OCI-LY1 (cell line): ENCODE measurements around the gene STK32C.

ENCODE experiments used
- H2AFZ ChIP-seq: fragments of 200-600 bp; sonication (generic), shearing (Covaris generic); 2 replicates; pipeline ENCODE4 v1.6.0; 2014; ENCODE audit warnings: antibody characterized with exemption, mild to moderate bottlenecking, low read length
- H3F3A ChIP-seq: fragments of 200-600 bp; sonication (generic), shearing (Covaris generic); 2 replicates; pipeline ENCODE4 v1.6.0; 2014; ENCODE audit warnings: mild to moderate bottlenecking, antibody characterized with exemption, low read length, moderate library complexity; ENCODE audit not compliant: insufficient read depth
- H3K27ac ChIP-seq: fragments of 200-600 bp; sonication (generic); 2 replicates; pipeline ENCODE4 v1.5.1; 2014; ENCODE audit warnings: low read length, mixed run types, mild to moderate bottlenecking, low read depth; ENCODE audit not compliant: poor library complexity, severe bottlenecking
- H3K27me3 ChIP-seq: fragments of 200-600 bp; sonication (generic); 2 replicates; pipeline ENCODE4 v1.6.0; 2014; ENCODE audit warnings: antibody characterized with exemption, mild to moderate bottlenecking, low read length, moderate library complexity; ENCODE audit not compliant: insufficient read depth
- H3K36me3 ChIP-seq: fragments of 200-600 bp; sonication (generic); 2 replicates; pipeline ENCODE4 v1.6.1; 2014; ENCODE audit warnings: mild to moderate bottlenecking, antibody characterized with exemption, low read length, moderate library complexity, mixed read lengths; ENCODE audit not compliant: insufficient read depth
- H3K4me1 ChIP-seq: fragments of 200-600 bp; sonication (generic); 2 replicates; pipeline ENCODE4 v1.5.1; 2014; ENCODE audit warnings: mild to moderate bottlenecking, low read length, moderate library complexity; ENCODE audit not compliant: insufficient read depth, severe bottlenecking
- H3K4me2 ChIP-seq: fragments of 200-600 bp; sonication (generic), shearing (Covaris generic); 2 replicates; pipeline ENCODE4 v1.6.1; 2014; ENCODE audit warnings: low read length
- H3K4me3 ChIP-seq: fragments of 200-600 bp; sonication (generic); 2 replicates; pipeline ENCODE4 v1.5.1; 2014; ENCODE audit warnings: low read length, low read depth, mild to moderate bottlenecking, mixed read lengths; ENCODE audit not compliant: poor library complexity, severe bottlenecking
- H3K79me2 ChIP-seq: fragments of 200-600 bp; shearing (Covaris generic); 2 replicates; pipeline ENCODE4 v1.6.1; 2016; ENCODE audit warnings: mixed run types, low read length, mixed read lengths; ENCODE audit not compliant: insufficient read depth
- H3K9ac ChIP-seq: fragments of 200-600 bp; sonication (generic), shearing (Covaris generic); 2 replicates; pipeline ENCODE4 v1.6.1; 2014; ENCODE audit warnings: mild to moderate bottlenecking, low read length, mixed read lengths
- H3K9me2 ChIP-seq: fragments of 200-600 bp; sonication (generic), shearing (Covaris generic); 2 replicates; pipeline ENCODE4 v1.6.1; 2014; ENCODE audit warnings: low read depth, mild to moderate bottlenecking, low read length, mixed read lengths
- H3K9me3 ChIP-seq: fragments of 200-600 bp; shearing (Covaris generic); 2 replicates; pipeline ENCODE4 v1.6.1; 2014; ENCODE audit warnings: low read length, mixed read lengths
- H4K20me1 ChIP-seq: fragments of 200-600 bp; sonication (generic), shearing (Covaris generic); 2 replicates; pipeline ENCODE4 v1.6.0; 2016; ENCODE audit warnings: mild to moderate bottlenecking, low read length; ENCODE audit not compliant: insufficient read depth
- CTCF ChIP-seq: fragments of 200-600 bp; sonication (generic), shearing (Covaris generic); IDR thresholded peaks from 2 replicates; pipeline ENCODE4 v1.5.1; 2017; ENCODE audit warnings: mild to moderate bottlenecking, antibody characterized with exemption, low read length, moderate library complexity, mixed read lengths
- EZH2 ChIP-seq: fragments of 200-600 bp; sonication (generic), shearing (Covaris generic); IDR thresholded peaks from 2 replicates; pipeline ENCODE4 v1.8.0; 2017; ENCODE audit warnings: borderline replicate concordance, mixed run types, mild to moderate bottlenecking, antibody characterized with exemption, low read length, moderate library complexity, mixed read lengths

Gene STK32C

GRCh38 chr10:132205650-132206376 lies 101.9 kb downstream of the STK32C start:
- no peak overlapping the region for H2AFZ ChIP-seq
- H3F3A ChIP-seq: no peaks in the 10 kb centered on the region
- no peak overlapping the region for H3K27ac ChIP-seq
- no peaks in the 10 kb centered on the region for H3K79me2 ChIP-seq
- no peak overlapping the region for H3K4me3 ChIP-seq
- no peaks in the 10 kb centered on the region for H3K36me3 ChIP-seq
- no peaks in the 10 kb centered on the region for H3K9me3 ChIP-seq
- H4K20me1 ChIP-seq: no peaks in the 10 kb centered on the region
- H3K4me1 ChIP-seq: no peaks in the 10 kb centered on the region
- H3K4me2 ChIP-seq: no peak overlapping the region
- no peaks in the 10 kb centered on the region; the same call in 1 of the 2 replicates for H3K27me3 ChIP-seq
- no peaks in the 10 kb centered on the region for H3K9me2 ChIP-seq
- H3K9ac ChIP-seq: no peak overlapping the region
- no peak for TF ChIP-seq EZH2
- no peak for TF ChIP-seq CTCF

- Histone ChIP-seq H4K20me1 (no peaks in the 10 kb centered on the region), H3K9me2 (no peaks in the 10 kb centered on the region), H3K27ac (no peak overlapping the region), H2AFZ (no peak overlapping the region), H3K4me1 (no peaks in the 10 kb centered on the region), H3K79me2 (no peaks in the 10 kb centered on the region), H3K9ac (no peak overlapping the region), H3K27me3 (no peaks in the 10 kb centered on the region), H3F3A (no peaks in the 10 kb centered on the region), H3K4me2 (no peak overlapping the region), H3K36me3 (no peaks in the 10 kb centered on the region), H3K4me3 (no peak overlapping the region), H3K9me3 (no peaks in the 10 kb centered on the region)
- TF ChIP-seq EZH2: no peak
- peak; percentile 16; the same call in 1 of the 2 replicates for TF ChIP-seq CTCF
Observed at GRCh38 chr10:132204781-132205473, 102.8 kb downstream of the STK32C start.

- H3K9me2 ChIP-seq: no peaks in the 10 kb centered on the region
- H2AFZ ChIP-seq: no peak overlapping the region
- H3K27me3 ChIP-seq: no peaks in the 10 kb centered on the region
- H3K4me1 ChIP-seq: no peaks in the 10 kb centered on the region
- no peak overlapping the region for H3K27ac ChIP-seq
- no peak overlapping the region for H3K4me3 ChIP-seq
- no peak overlapping the region for H3K4me2 ChIP-seq
- H4K20me1 ChIP-seq: no peaks in the 10 kb centered on the region
- no peaks in the 10 kb centered on the region for H3K79me2 ChIP-seq
- no peaks in the 10 kb centered on the region for H3K36me3 ChIP-seq
- TF ChIP-seq CTCF (no peak), EZH2 (no peak)
- no peaks in the 10 kb centered on the region for H3K9me3 ChIP-seq
- H3K9ac ChIP-seq: no peak overlapping the region
- no peaks in the 10 kb centered on the region for H3F3A ChIP-seq
Observed at GRCh38 chr10:132204078-132204780, 103.5 kb downstream of the STK32C start.
